Sigmoid colon (tissue), 4 donors: ENCODE results near the gene RAB3A.

Experiments used
- EP300 ChIP-seq, 4 donors: sonication (generic); formaldehyde crosslinking; IDR thresholded peaks; one replicate each; pipeline ENCODE4 v1.6.1; 2017; ENCODE audit warnings: antibody characterized with exemption in 4 of 4
- TF ChIP-seq, protein P1 (sequence below), 4 experiments: fragments of 450-650 bp in 3 of 4; fragments of 200-600 bp in 1 of 4; IDR thresholded peaks; one replicate each; pipeline ENCODE4 v1.5.1; 2016 to 2019; ENCODE audit warnings: antibody characterized with exemption in 4 of 4, mild to moderate bottlenecking in 3 of 4, moderate library complexity in 2 of 4

DNA sequence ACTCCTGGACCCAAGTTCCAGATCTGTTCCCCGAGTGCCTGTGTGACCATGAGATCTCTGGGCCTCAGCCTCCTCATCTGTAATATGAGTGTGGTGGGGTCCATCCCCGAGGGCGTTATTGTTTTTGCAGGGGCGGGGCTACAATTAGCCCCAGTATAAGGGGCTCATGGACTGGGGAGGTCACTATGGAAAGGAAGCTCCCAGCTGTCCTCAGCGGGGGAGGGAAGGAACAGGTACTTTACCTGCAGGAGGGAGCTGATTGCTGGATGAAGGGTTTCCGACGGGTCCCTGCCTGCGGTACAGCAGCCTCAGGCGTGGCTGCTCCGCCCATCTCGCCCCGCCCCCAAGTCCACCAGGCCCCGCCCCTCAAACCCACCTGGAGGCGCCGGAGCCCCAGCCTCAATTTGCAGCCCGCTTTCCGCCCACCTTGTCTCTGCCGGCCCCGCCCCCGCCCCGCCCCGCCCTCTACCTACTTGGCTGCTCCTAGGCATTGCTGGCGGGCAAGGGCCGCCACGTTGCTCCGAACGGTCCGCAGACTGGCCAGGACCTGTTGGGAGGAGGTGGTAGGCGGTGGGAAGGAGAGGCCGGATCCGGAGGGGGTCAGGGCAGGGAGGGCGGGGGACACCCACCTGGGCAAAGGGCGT is 16.9 kb upstream of the RAB3A start:
- TF ChIP-seq EP300 (IDR thresholded peaks at IDR 0.05) = no peak
- TF ChIP-seq, protein P1, sequence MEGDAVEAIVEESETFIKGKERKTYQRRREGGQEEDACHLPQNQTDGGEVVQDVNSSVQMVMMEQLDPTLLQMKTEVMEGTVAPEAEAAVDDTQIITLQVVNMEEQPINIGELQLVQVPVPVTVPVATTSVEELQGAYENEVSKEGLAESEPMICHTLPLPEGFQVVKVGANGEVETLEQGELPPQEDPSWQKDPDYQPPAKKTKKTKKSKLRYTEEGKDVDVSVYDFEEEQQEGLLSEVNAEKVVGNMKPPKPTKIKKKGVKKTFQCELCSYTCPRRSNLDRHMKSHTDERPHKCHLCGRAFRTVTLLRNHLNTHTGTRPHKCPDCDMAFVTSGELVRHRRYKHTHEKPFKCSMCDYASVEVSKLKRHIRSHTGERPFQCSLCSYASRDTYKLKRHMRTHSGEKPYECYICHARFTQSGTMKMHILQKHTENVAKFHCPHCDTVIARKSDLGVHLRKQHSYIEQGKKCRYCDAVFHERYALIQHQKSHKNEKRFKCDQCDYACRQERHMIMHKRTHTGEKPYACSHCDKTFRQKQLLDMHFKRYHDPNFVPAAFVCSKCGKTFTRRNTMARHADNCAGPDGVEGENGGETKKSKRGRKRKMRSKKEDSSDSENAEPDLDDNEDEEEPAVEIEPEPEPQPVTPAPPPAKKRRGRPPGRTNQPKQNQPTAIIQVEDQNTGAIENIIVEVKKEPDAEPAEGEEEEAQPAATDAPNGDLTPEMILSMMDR (IDR thresholded peaks at IDR 0.05) = no peak
